Activated CD4-positive, alpha-beta memory T cell treated with anti-CD3 and anti-CD28 coated beads for 36 hours (primary cell): ENCODE results near the gene RTTN. TPM values are rescaled to one million over a fixed set of nuclear protein-coding genes. Genes with fewer than 3 reads are reported as not detected.

Experiments
- CTCF ChIA-PET: fragments of 350-600 bp; sonication (Branson Sonifier 250); formaldehyde crosslinking; loops from one replicate; lab custom pipeline; 2021; ENCODE audit warnings: antibody characterized with exemption, inconsistent platforms; lab: Charles Lee
- POLR2A ChIA-PET: fragments of 350-600 bp; sonication (Branson Sonifier 250); formaldehyde crosslinking; loops from one replicate; lab custom pipeline; 2021; ENCODE audit warnings: antibody characterized with exemption; lab: Charles Lee
- DNase-seq: peaks from one replicate; pipeline ENCODE4 v3.0.0-alpha.2; 2020
- H3K27ac Mint-ChIP-seq: one replicate; pipeline ENCODE4 v1.8.0; 2021; ENCODE audit warnings: mixed read lengths
- H3K27me3 Mint-ChIP-seq: one replicate; pipeline ENCODE4 v1.8.0; 2021; ENCODE audit warnings: mixed read lengths
- H3K36me3 Mint-ChIP-seq: one replicate; pipeline ENCODE4 v1.8.0; 2021; ENCODE audit warnings: mixed read lengths
- H3K4me1 Mint-ChIP-seq: one replicate; pipeline ENCODE4 v1.8.0; 2021; ENCODE audit warnings: low read depth, mixed read lengths
- H3K4me3 Mint-ChIP-seq: one replicate; pipeline ENCODE4 v1.8.0; 2021; ENCODE audit warnings: mild to moderate bottlenecking, mixed read lengths
- H3K9me3 Mint-ChIP-seq: one replicate; pipeline ENCODE4 v1.8.0; 2021; ENCODE audit warnings: mixed read lengths
- intact Hi-C: fragments of 100-400 bp; cut with micrococcal nuclease; formaldehyde crosslinking; loops from one replicate; pipeline ENCODE4 v1.15.1; 2023
- total RNA-seq, 2 experiments: library from RNA; stranded (reverse); gene quantifications; one replicate each; pipeline ENCODE4 v1.2.3, GENCODE V29; 2021

The RTTN gene
- total RNA-seq, 2 experiments from 2014 or later: 27.3 to 28.9 TPM

- intact Hi-C loops: no loop called here
- ChIA-PET CTCF (interaction anchor here (1.3 to 1.9 kb wide), 2 partner anchors 264 to 285 kb away, joined by 3 to 7 read pairs; no protein-coding TSS in a partner anchor), POLR2A (interaction anchor here (1.0 kb wide), 1 partner anchor 11 kb away, joined by 6 read pairs; no protein-coding TSS in a partner anchor)
- H3K4me1 Mint-ChIP-seq: peaks cover 7% of the 10 kb centered on the region
- no peak overlapping the region for H3K4me3 Mint-ChIP-seq
- no peaks in the 10 kb centered on the region for H3K9me3 Mint-ChIP-seq
- H3K27ac Mint-ChIP-seq: no peak overlapping the region
- H3K27me3 Mint-ChIP-seq: no peaks in the 10 kb centered on the region
- H3K36me3 Mint-ChIP-seq: peaks cover 12% of the 10 kb centered on the region
- no peak for DNase-seq
Observed at GRCh38 chr18:70169747-70170146, 35.7 kb downstream of the RTTN start.

GRCh38 chr18:70166668-70167067 lies 38.8 kb downstream of the RTTN start:
- ChIA-PET POLR2A (no interaction called here), CTCF (interaction anchor here (1.6 kb wide), 1 partner anchor 268 kb away, joined by 5 read pairs; no protein-coding TSS in a partner anchor)
- Mint-ChIP-seq H3K4me3 (no peak overlapping the region), H3K4me1 (peaks cover 7% of the 10 kb centered on the region), H3K27ac (no peak overlapping the region), H3K36me3 (peaks cover 28% of the 10 kb centered on the region), H3K9me3 (peaks cover 6% of the 10 kb centered on the region), H3K27me3 (no peaks in the 10 kb centered on the region)
- intact Hi-C loops: no loop called here
- DNase-seq: no peak

- Mint-ChIP-seq H3K36me3 (peaks cover 35% of the 10 kb centered on the region), H3K9me3 (peaks cover 6% of the 10 kb centered on the region), H3K4me3 (no peak overlapping the region), H3K27ac (no peak overlapping the region), H3K4me1 (peaks cover 8% of the 10 kb centered on the region), H3K27me3 (no peaks in the 10 kb centered on the region)
- DNase-seq: no peak
- CTCF ChIA-PET: no interaction called here
- POLR2A ChIA-PET: no interaction called here
- intact Hi-C loops: no loop called here
Observed at GRCh38 chr18:70165936-70166335, 39.6 kb downstream of the RTTN start.

- Mint-ChIP-seq H3K27me3 (no peaks in the 10 kb centered on the region), H3K4me3 (no peak overlapping the region), H3K9me3 (peaks cover 6% of the 10 kb centered on the region), H3K4me1 (peaks cover 17% of the 10 kb centered on the region), H3K27ac (no peak overlapping the region), H3K36me3 (peaks cover 60% of the 10 kb centered on the region)
- ChIA-PET CTCF (no interaction called here), POLR2A (no interaction called here)
- intact Hi-C loops: no loop called here
- no peak for DNase-seq
Observed at GRCh38 chr18:70160073-70160678, 45.3 kb downstream of the RTTN start.

GRCh38 chr18:70158992-70159717 lies 46.3 kb downstream of the RTTN start:
- Mint-ChIP-seq H3K27ac (no peak overlapping the region), H3K4me1 (peaks cover 25% of the 10 kb centered on the region), H3K36me3 (peaks cover 66% of the 10 kb centered on the region), H3K27me3 (no peaks in the 10 kb centered on the region), H3K4me3 (no peak overlapping the region), H3K9me3 (peaks cover 6% of the 10 kb centered on the region)
- no peak for DNase-seq
- POLR2A ChIA-PET: interaction anchor here (1.8 kb wide), 1 partner anchor 11 kb away, joined by 6 read pairs; no protein-coding TSS in a partner anchor
- CTCF ChIA-PET: no interaction called here
- intact Hi-C loops: no loop called here

- Mint-ChIP-seq H3K4me3 (no peak overlapping the region), H3K27me3 (no peaks in the 10 kb centered on the region), H3K4me1 (peaks cover 26% of the 10 kb centered on the region), H3K9me3 (no peaks in the 10 kb centered on the region), H3K27ac (no peak overlapping the region), H3K36me3 (peaks cover 55% of the 10 kb centered on the region)
- POLR2A ChIA-PET: no interaction called here
- intact Hi-C loops: no loop called here
- DNase-seq: no peak
- CTCF ChIA-PET: no interaction called here
Observed at GRCh38 chr18:70156886-70157285, 48.6 kb downstream of the RTTN start.

GRCh38 chr18:70154591-70155194 lies 50.8 kb downstream of the RTTN start:
- no peak overlapping the region for H3K4me3 Mint-ChIP-seq
- H3K27me3 Mint-ChIP-seq: no peaks in the 10 kb centered on the region
- intact Hi-C loops: no loop called here
- H3K4me1 Mint-ChIP-seq: peaks cover 17% of the 10 kb centered on the region
- peaks cover 40% of the 10 kb centered on the region for H3K36me3 Mint-ChIP-seq
- ChIA-PET POLR2A (no interaction called here), CTCF (interaction anchor here (2.2 kb wide), 1 partner anchor 41 kb away, joined by 7 read pairs; no protein-coding TSS in a partner anchor)
- no peak for DNase-seq
- H3K27ac Mint-ChIP-seq: no peak overlapping the region
- H3K9me3 Mint-ChIP-seq: no peaks in the 10 kb centered on the region

GRCh38 chr18:70151614-70152013 lies 53.9 kb downstream of the RTTN start:
- ChIA-PET CTCF (no interaction called here), POLR2A (no interaction called here)
- Mint-ChIP-seq H3K9me3 (no peaks in the 10 kb centered on the region), H3K27ac (no peak overlapping the region), H3K27me3 (no peaks in the 10 kb centered on the region), H3K36me3 (peaks cover 37% of the 10 kb centered on the region), H3K4me3 (no peak overlapping the region), H3K4me1 (peaks cover 13% of the 10 kb centered on the region)
- intact Hi-C loops: no loop called here
- DNase-seq: no peak

- peaks cover 9% of the 10 kb centered on the region for H3K4me1 Mint-ChIP-seq
- no peak overlapping the region for H3K4me3 Mint-ChIP-seq
- intact Hi-C loops: no loop called here
- H3K36me3 Mint-ChIP-seq: peaks cover 32% of the 10 kb centered on the region
- H3K27ac Mint-ChIP-seq: no peak overlapping the region
- CTCF ChIA-PET: no interaction called here
- DNase-seq: no peak
- no peaks in the 10 kb centered on the region for H3K27me3 Mint-ChIP-seq
- no peaks in the 10 kb centered on the region for H3K9me3 Mint-ChIP-seq
- POLR2A ChIA-PET: no interaction called here
Observed at GRCh38 chr18:70149616-70150301, 55.7 kb downstream of the RTTN start.

GRCh38 chr18:70149156-70149555 lies 56.3 kb downstream of the RTTN start:
- Mint-ChIP-seq H3K4me1 (peaks cover 4% of the 10 kb centered on the region), H3K27me3 (no peaks in the 10 kb centered on the region), H3K27ac (no peak overlapping the region), H3K36me3 (peaks cover 32% of the 10 kb centered on the region), H3K4me3 (no peak overlapping the region), H3K9me3 (no peaks in the 10 kb centered on the region)
- POLR2A ChIA-PET: no interaction called here
- no peak for DNase-seq
- intact Hi-C loops: no loop called here
- CTCF ChIA-PET: no interaction called here

- ChIA-PET POLR2A (no interaction called here), CTCF (no interaction called here)
- no peak overlapping the region for H3K27ac Mint-ChIP-seq
- DNase-seq: no peak
- no peaks in the 10 kb centered on the region for H3K27me3 Mint-ChIP-seq
- peaks cover 37% of the 10 kb centered on the region for H3K36me3 Mint-ChIP-seq
- intact Hi-C loops: no loop called here
- H3K9me3 Mint-ChIP-seq: no peaks in the 10 kb centered on the region
- H3K4me3 Mint-ChIP-seq: no peak overlapping the region
- H3K4me1 Mint-ChIP-seq: peaks cover 4% of the 10 kb centered on the region
Observed at GRCh38 chr18:70148039-70148938, 57.2 kb downstream of the RTTN start.
